NCI-H1092 (cell line): ENCODE data around the gene FFAR4.

Experiments used
- DNase-seq: peaks from one replicate; lab custom pipeline; 2025; lab: John Stamatoyannopoulos, UW

FFAR4 gene

DNA sequence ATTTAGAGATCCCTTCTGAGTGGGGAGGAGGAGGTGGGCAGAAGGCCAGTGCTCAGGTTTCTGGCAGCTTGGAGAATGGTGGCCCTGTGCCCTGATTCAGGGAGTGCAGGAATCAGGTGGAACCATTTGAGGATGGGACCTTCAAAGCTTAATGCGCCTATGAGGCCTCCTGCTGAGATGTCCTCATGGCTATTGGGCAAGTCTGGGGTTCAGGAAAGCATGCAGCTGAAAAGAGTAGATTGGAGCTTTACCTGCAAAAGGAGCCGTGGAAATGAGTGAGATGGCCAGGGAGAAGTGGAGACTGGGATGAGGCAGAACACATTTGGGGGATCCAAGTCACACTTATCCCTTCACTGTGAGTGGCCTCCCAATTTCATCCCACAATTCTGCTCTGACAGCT lies 6.1 kb downstream of the FFAR4 start:
- DNase-seq, result no peak

DNA sequence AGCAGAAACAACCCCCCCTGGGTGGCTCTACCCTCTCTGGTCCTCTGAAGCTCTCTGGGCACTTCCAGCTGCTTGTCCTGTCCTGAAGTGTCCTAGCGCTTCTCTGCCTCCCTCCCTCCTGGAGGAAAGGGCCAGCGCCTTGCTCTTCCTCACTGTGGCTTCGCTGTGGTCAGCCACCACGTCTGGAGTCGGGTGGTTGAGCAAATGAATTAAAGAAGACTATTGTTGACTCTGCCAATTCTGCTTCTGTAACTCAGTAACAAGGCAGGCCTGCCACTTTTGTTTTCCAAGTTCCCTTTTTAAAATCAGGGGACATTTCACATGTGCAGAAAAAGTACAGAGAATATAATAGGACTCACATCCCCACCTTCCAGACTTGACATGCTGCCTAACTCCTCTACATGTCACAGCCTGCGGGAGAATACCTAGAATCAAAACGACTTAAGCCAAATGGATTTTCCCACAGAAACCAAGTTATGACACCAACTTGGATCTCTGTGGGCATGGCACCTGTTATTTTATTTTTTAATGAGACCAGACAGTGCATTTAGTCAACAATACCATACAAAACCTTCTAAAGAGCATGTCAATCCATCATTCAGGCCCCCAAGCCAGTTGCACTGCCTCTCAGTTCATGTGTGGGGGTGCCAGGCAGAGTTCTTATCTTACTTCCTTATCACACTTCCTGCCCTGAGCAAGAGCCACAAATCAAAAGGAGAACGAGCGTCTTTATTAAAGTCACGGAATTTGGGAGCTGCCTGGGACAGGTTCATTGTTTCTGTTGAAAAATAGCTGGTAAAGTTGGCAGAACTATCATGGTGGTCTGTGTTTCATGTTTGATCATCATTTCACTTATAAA lies 6.8 kb downstream of the FFAR4 start:
- DNase-seq, result no peak

DNA sequence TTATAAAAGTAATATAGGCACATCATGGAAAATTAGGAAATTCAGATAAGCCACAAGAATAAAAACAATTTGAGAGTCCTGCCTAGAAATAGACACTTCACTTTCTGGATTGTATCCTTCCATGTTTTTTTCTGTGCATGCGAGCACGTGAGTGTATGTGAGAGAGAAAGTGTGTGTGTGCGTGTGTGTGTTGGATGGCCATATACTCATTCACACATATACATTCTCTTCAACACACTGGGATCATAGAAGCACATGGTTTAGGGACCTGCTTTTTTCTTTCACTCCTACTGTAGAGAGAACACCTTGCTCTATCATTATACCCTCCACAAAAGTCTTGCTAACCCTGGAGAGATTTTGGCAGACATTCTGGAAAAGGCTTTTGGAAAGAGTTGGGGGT lies 7.5 kb downstream of the FFAR4 start:
- DNase-seq, result no peak

DNA sequence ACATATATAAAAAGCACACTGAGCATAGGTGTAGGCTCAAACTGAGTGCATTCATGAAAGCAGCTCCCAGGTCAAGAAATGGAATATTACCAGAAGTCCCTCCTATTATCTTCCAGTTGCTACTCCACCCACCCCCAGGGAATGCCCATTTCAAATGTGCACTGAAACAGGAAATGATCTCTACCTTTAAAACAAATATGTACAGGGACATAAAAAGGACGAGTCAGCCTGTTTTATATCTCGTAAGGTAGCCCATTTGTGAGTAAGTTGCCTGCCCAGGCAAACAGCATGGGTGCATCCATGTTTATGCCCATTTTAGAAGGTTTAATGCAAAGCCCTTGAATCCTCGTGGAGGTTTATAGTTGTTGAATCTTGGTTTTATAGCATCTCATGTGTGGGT lies 10.4 kb downstream of the FFAR4 start:
- DNase-seq, result no peak

DNA sequence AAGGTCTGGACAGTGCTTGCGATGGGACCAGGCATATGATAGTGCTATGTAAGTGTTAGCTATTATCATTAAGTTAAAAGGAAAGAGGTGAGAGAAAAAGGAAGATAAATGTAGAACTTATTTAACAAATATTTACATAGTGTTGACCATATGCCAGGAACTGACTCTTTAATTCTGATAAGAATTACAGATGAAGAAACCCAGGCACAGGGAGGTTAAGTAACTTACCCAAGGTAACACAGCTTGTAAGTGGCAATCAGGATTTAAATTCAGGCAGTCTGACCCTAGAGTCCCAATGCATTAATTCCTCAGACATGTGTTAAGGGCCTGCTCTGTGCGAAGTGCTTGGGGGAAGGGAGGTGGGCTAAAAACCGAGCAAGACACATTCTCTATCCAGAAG lies 11.1 kb downstream of the FFAR4 start:
- no peak for DNase-seq

DNA sequence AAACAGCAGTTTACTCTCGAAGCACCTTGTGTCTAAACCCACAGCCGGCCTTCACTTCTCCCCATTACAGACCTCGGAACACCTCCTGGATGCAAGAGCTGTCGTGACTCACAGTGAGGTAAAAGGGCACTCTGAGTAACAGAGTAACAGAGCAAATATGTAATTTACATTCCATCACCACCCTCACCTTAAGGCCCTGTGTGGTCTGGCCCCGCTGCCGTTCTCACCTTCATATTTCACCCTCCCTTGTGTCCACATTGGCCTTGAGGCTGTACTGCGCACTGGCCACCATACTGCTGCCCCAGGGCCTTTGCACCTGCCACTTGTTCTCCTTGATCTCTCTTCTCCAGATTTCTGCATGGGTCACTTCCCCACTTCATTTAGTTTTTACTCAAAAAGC lies 12.6 kb downstream of the FFAR4 start:
- no peak for DNase-seq

DNA sequence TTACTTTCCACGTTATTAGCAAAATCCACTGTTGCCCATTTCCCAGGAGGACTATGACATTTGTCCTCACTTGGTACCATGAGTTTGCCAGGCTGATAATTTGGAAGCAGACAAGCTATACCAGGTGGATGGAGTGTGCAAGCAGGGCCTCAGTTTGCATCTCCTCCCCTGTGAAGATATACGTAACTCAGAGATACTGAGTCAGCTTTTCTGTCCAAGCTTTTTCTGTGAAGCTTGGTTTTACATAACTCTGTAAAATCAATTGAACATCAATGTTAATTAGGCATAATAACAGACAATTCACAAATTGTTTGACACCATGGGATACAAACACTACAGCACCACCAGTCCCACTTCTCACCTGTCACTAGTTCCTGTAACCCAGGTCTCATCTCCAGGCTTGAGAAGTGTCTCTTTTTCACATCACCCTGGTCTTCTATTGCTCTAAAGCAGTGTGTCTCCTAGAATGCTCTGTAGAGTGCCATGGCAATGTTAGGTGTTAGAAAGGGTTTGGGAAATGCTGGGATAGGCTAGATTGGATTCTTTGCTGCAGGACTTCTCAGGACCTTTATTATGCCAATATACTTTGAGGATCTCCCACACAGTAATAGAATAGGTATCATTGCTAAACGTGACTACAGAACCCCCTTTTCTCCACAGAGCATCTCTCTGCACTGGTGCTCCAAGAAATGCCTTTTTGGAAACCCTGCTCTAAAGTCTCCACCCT lies 13.7 kb downstream of the FFAR4 start:
- DNase-seq, result no peak

DNA sequence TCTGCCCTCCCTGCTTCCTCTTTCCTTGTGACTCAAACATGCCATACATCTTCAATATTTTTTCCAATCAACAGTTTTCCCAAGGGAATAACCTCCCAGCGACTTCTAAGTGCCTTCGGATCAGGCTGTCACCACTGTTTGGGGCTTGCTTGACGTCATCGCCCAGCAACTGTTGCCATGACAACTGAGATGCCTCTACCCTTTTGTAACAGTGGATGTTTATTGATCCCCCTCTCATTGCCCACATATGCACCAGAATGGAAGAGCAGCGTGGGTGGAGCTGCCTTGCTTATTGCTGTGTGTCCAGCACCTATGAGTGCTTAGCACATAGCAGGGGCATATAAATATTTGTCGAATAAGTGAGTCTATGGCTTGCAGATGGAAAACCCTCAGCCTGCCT lies 14.4 kb downstream of the FFAR4 start:
- no peak for DNase-seq

DNA sequence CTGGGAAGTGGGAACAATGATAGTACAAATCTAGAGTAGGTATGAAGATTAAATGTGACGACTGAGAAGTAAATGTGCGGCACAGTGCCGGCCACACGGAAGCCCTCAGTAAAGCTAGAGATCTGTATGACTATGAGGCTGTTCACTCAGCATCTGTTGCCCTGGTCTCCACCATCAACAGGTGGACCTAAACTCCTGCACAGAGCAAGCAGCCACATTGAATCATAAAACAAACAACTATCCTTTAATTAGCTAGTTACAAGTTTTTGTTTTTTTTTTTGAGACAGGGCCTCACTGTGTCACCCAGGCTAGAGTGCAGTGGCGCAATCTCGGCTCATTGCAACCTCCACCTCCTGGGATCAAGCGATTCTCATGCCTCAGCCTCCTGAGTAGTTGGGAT lies 18.0 kb downstream of the FFAR4 start:
- no peak for DNase-seq

DNA sequence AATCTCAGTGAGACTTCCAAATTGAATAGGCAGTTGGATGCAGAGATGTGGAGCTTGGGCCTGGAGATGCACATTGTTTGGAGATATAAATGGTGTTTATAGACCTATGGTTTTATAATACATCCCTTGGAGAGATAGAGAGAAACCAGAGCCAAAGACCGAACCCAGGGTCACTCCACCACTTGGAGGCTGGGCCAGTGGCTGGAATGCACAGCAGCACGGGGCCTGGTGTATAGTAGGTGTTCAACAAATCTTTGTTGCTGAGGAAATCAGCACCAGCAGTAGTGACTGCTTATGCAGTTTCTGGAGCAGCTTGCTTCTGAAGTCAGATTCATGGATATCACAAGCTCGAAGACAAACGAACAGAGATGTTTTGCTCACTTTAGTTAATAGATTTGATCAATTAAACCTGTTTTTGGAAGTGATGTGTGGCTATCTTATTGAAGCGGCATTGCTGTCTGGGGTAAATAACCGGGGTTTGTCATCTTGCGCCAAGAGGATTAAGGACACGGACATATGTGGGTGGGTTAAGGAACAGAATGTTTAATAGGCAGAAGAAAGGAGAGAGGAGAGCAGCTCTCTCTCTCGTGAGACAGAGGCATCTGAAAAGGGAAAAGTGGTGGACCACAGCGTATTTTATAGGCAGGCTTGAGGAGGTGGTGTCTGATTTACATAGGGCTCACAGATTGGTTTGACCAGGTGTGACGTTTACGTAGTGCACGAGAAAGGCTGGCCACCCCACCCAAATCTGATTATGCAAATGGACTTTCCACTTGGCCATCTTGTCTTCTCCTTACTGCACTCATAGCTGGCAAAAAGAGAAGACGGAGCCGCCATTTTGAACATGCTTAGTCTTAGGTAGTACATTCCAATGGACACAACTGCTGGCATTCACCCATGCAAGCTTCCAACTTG lies 23.4 kb downstream of the FFAR4 start:
- DNase-seq, result no peak

DNA sequence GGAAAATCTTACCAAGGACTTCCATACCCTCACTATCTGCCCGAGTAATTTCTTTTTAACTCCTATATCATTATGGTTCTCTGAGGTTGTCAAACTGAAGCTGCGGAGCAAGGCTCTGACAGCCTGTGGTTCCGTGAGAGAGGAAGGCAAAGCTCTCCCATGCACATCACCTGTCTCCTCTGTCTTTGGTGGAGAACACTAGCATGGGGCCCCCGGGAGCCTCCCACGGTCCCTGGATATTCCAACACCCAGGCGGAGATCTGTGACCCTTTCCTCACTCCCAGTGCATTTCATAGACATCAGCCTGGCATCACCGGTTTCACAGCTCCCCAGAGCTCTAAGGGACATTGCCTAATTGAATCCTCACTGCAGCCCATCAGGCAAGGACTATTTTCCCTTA lies 24.2 kb downstream of the FFAR4 start:
- DNase-seq, result no peak

DNA sequence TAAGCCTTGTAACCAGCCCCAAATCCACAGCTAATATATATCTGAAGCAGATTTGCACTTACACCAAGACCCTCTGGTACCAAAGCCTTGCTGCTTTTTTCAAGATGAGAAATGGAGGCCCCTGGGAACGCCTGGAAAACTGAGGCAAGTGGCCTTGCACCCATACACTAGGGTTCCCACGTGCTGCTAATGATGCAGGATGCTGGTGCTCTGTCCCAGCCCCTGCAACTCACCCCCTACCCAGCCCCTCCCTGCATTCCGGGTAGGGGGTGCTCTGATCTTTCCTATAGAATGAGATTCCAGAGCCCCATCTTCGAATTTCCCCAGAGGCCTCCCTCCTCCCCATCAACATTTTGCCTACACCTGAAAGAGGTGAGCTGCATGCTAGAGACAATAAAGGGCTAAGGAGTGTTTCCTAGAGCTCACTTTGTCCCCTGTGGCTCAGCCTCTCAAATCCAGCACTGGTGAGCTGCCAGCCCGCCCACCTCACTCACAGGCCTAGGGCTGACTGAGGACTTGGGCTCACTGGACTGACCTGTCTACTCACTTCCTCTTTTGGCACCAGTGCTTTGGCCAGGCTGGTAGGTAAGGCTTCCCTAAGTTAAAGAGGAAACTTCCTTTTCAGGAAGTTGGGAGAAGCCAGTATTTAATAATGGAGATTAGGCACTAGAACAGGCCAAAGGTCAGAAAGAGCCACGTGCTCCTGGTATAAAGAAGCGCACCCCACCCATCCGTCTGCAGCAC lies 24.8 kb downstream of the FFAR4 start:
- DNase-seq, result no peak

DNA sequence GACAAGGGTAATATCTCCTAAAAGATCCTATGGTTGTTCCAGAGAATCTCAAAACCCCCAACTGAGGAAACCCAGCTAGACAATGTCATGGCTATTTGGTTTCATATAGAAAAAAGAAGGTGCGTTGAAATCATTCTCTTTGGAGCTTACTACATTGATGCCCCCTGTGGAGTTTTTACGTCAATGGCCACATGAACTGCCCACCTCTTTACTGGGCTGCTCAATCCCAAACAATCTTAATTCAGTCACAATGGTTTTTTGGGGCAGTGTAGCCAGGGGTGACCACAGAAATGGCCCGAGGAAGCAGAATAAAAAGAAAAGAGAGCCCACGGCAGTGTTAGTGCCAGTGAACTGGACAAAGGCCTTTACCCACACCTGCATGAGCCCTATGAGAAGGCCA lies 26.8 kb downstream of the FFAR4 start:
- DNase-seq, result no peak

DNA sequence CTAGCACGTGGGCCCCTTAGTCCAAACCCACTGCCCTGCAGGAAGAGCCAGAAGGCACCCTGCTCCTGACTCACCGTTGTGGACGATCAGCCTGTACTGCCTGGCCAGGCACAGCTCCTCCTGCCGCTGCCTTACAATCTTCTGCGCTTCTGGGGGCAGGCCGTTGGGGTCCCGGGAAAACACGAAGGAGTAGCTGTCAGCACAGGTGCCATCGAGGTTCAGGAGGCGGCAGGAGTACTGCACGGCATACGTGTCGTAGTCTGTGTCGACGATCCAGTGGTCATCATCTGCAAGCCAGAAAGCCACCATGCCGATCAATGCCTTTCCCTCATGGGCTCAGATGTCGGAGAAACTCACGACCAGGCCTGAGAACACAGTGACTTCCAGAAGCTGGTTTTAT lies 27.3 kb downstream of the FFAR4 start:
- no peak for DNase-seq

DNA sequence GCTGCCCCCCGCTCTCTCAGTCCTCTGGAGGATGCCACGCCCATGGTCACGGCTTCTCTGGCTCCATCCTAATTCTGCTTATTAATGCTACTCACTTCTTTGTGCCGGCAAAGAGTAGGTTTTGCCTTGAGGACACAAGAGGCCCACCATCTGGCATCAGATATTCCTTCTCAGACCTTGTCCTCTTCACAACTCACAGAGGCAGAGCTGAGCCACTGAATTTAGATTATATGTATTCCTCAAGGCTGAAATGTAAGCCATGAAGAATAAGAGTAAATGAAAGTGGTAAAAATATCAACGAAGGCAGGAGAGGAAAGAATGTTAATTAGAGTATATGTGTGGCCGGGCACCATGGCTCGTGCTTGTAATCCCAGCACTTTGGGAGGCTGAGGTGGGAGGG lies 28.1 kb downstream of the FFAR4 start:
- DNase-seq, result no peak

DNA sequence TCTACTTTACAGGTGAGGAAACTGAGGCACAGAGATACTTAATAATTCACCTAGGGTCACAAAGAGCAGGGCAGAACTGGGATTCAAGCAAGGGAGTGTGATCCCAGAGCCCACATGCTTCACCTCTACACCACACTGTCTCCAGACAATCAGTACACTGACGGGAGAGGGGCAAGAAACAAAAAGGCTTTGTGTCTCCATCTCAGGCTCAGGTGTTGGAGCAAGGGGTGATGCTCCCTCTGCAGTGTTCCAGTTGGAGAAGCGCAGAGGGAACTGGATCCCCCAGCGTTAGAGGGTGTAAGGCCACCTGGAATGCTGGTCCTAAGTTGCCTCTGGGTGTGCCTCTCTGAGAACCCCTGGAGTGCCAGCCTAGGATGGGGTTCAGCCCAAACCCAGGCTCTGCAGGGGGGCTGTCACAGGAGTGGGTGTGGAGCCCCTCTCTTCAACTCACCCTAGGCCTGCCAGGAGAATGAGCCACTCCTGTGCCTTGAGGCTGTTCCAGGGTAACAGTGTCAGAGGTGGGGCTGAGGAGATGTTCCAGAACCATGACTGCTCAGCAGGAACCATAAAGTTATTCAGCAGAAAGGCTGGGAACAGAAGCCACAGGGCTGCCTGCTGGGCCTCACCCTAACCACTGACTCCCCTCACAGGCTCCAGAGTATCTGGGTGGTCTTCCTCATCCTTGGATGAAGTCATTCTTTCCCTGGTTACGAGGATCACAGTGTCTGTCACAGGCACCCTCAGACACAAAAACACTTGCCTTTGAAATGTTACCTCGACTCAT lies 29.1 kb downstream of the FFAR4 start:
- no peak for DNase-seq

DNA sequence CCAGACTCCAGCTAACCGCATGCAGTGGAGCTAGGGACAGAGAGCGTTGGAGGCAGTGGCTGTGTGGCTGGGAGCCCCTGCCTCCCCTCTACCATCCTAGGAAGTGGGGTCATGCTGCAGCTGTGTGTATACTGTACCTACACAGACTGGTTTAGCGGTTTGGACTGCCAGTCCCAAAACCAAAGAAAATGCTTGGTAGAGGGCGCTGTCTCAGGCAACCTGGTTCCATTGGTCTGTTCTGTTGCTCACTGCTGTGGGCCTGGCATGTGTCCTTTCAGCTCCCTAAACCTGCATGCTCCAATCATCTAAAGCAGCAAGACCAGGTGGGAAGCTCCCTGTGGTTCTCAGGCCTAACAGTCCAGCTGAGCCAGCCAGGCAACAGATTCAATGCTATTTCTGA lies 30.1 kb downstream of the FFAR4 start:
- DNase-seq, result no peak

DNA sequence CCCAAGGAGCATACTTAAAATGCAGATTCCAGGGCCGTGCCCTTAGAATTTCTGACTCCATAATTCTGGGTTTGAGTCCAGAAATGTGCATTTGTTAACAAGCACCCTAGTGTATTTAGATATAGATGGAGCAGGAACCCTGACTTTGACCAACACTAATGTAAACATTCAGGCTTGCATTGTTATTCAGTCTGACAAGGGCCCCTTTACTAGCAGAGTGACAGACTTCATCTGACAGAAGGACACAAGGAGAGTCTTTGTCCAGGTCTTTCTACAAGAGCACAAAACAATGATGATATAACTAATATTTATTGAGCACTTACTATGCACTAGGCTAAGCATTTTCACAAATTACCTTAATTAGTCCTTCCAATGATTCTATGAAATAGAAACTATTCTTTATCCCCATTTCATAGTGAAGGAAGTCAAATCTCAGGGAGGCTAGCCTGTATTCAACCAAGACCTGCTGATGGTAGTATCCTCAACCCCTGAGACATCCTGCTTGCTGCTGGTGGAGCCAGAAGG lies 30.7 kb downstream of the FFAR4 start:
- no peak for DNase-seq

DNA sequence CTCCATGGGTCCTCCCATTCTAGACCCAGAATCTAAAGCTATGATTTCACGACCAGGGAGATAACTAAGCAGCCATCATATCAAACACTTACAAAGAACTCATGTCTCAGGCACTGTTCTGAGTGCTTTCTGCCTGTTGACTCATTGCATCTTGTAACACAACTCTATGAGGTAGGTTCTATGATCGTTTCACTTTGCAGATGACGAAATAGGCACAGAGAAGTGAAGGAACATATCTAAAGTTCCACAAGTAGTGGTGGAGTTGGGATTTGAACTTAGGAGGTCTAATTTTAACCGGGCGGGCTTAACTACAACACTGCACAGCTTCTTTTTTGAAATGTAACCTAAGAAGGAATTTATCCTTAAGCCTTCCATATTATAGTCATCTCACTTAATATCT lies 31.7 kb downstream of the FFAR4 start:
- no peak for DNase-seq

DNA sequence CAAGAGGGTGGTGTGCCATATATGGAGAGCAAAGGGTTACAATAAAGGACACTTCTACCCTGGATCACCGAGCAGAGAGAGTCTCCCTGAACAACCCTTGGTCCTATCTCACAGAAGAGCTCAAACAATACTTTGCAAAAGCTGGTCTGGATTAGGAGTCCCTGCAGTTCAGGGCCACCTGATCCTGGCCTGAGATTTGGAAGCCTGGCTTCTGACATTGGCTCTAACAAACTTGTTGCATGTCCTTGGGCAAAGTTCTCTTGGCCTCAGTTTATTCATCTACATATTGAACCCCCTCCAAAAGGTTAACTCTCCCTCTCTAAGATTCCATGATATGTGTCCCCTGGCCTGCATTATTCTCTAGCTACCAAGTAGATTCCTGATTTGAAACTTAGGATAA lies 32.9 kb downstream of the FFAR4 start:
- DNase-seq, result no peak

DNA sequence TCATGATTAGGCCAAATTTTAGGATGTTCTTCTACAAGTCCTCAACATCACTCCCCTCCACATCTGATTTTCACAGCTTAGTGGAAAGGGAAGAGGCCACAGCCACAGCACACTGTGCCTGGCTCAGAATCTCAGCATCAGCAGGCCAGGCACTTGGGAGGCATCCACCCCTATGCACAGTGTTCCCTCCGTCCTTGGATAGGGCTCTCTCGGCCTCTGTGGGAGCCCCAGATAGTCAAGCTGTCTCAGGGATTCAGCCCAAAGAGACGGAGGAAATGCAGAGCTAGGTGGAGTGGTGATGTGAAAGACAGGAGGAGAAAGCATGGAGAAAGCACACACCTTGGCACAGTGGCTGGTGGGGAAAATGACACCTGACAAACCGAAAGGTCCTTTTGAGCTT lies 33.3 kb downstream of the FFAR4 start:
- DNase-seq, result no peak
